ENCODE data around the gene MYO10.
"Not testable (repeated sequence)": the region's sequence is repeated elsewhere in the genome, so short reads cannot be mapped to it uniquely, and the experiment has no call there.

Gene MYO10

DNA sequence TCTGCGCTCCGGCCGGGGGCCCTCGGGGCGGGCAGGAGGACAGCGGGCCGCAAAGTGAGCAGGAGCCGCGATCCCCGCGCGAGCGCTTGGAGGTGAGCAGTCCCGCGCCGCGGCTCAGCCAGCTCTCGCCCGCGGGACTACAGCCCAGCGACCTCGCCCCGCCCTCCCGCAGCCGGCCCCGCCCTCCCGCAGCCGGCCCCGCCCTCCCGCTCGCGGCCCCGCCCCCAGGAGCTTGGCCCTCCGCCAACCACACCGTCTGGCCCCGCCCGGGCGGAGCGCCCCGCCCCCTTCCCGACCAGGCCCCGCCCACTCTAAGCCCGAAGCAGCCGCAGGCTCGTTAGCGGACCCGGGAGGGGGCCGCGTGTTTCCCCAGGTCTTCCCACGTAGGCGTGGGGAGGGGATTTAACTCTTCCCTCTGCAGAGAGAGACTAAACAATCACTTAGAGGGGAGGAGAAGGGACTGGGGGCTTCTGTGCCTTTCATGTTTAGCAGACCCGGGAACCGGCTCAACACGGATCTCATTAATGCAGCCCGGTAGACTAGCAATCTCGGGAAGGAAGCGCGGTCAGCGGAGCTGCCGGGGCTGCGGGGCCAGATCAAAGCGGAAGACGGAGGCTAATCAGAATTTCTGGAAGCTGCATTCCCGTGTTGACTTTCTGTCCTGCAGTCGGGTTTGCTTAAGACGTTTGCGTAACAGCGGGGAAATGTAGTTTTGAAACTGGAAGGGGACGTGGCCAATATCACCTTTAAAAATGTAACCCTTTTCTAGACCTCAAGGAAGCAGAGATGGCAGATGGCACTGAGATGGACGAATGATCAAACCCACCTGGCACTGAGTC is at the start of gene MYO10:
Gene MYO10, minus strand, starts transcription at position 139 of the 839 bp plus-strand sequence. CDS start 480 bp downstream, outside the sequence.
- peak; percentile 73 for ATAC-seq
- TF ChIP-seq ESRRG (CRISPR knock-in tag; IDR thresholded peaks at IDR 0.05): no peak
- TF ChIP-seq CSDC2 (CRISPR knock-in tag; IDR thresholded peaks at IDR 0.05): no peak
- TF ChIP-seq BACH2 (CRISPR knock-in tag; IDR thresholded peaks at IDR 0.05; ENCODE audit: borderline replicate concordance): no peak

DNA sequence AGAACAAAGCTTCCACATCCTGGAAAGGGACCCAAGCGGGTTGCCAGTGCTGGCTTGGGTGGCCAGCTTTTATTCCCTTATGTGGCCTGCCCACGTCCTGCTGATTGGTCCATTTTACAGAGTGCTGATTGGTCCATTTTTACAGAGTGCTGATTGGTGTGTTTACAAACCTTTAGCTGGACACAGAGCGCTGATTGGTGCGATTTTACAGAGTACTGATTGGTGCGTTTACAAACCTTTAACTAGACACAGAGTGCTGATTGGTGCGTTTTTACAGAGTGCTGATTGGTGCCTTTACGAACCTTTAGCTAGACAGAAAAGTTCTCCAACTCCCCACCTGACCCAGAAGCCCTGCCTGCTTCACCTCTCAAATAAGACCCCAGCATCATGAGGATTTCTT is 49.2 kb upstream of the MYO10 start:
- ATAC-seq: not testable (repeated sequence)

DNA sequence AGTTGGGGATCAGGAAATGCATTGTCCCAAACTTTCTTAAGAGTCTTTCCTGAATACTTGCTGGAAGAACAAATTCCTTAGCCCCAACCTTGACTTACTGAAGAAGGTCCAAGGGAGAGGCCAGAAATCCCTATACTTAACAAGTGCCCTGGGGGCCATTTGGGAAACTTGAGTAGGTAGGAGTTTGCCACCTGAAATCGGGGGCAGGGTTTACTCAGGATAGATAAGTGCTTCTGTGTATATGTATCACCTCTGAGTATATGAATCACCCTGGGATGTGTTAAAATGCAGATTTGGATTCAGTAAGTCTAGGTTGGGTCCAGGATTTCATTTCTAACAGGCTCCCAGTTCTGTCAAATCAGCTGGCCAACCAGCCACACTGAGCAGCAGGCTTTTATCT is 47.9 kb upstream of the MYO10 start:
- ATAC-seq: no peak
- TF ChIP-seq, protein P1, sequence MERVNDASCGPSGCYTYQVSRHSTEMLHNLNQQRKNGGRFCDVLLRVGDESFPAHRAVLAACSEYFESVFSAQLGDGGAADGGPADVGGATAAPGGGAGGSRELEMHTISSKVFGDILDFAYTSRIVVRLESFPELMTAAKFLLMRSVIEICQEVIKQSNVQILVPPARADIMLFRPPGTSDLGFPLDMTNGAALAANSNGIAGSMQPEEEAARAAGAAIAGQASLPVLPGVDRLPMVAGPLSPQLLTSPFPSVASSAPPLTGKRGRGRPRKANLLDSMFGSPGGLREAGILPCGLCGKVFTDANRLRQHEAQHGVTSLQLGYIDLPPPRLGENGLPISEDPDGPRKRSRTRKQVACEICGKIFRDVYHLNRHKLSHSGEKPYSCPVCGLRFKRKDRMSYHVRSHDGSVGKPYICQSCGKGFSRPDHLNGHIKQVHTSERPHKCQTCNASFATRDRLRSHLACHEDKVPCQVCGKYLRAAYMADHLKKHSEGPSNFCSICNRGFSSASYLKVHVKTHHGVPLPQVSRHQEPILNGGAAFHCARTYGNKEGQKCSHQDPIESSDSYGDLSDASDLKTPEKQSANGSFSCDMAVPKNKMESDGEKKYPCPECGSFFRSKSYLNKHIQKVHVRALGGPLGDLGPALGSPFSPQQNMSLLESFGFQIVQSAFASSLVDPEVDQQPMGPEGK (CRISPR knock-in tag; IDR thresholded peaks at IDR 0.05; ENCODE audit: borderline replicate concordance): no peak
- TF ChIP-seq ZFP3 (CRISPR knock-in tag; IDR thresholded peaks at IDR 0.05) (no peak), RARB (CRISPR knock-in tag; IDR thresholded peaks at IDR 0.05) (no peak)

DNA sequence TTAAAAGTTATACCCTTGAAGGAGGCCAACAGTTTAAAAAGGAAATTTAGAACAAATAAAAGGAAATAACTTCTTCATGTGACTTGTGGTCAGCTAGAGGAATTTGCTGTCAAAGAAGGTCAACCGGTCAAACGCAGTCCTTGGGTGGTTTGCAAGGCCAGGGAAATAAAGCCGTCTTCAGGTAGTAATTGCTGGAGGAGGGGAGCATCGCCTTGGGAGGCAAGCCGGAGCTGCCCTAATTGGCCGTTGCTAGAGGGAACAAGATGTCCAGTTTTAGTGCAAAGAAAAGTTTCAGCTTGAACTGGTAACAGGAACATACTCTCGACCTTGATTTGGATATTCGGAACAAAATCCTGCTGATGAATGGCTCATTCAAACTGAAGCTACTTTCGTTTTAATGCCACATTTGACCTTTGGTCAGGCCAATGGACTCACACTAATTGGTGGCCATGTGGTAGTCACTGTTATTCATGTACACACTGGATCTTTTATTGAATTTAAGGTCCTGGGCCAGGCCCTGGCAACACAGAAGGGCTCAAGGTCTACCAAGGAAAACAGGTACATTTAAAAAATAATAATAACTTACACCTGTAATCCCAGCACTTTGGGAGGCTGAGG is 47.0 kb upstream of the MYO10 start:
- TF ChIP-seq CSDC2 (CRISPR knock-in tag; IDR thresholded peaks at IDR 0.05): no peak
- no peak for TF ChIP-seq ZNF70 (CRISPR knock-in tag; IDR thresholded peaks at IDR 0.05)
- no peak for TF ChIP-seq RARB (CRISPR knock-in tag; IDR thresholded peaks at IDR 0.05)
- no peak for TF ChIP-seq ZNF565 (CRISPR knock-in tag; conservative IDR thresholded peaks at IDR 0.05; ENCODE audit: low read depth)
- no peak for TF ChIP-seq ZNF8 (CRISPR knock-in tag; IDR thresholded peaks at IDR 0.05)
- TF ChIP-seq, protein P2, sequence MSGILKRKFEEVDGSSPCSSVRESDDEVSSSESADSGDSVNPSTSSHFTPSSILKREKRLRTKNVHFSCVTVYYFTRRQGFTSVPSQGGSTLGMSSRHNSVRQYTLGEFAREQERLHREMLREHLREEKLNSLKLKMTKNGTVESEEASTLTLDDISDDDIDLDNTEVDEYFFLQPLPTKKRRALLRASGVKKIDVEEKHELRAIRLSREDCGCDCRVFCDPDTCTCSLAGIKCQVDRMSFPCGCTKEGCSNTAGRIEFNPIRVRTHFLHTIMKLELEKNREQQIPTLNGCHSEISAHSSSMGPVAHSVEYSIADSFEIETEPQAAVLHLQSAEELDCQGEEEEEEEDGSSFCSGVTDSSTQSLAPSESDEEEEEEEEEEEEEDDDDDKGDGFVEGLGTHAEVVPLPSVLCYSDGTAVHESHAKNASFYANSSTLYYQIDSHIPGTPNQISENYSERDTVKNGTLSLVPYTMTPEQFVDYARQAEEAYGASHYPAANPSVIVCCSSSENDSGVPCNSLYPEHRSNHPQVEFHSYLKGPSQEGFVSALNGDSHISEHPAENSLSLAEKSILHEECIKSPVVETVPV (CRISPR knock-in tag; IDR thresholded peaks at IDR 0.05): no peak
- TF ChIP-seq PPARA (CRISPR knock-in tag; IDR thresholded peaks at IDR 0.05; ENCODE audit: borderline replicate concordance): no peak
- TF ChIP-seq ZC3H10 (CRISPR knock-in tag; IDR thresholded peaks at IDR 0.05): no peak
- no peak for TF ChIP-seq TOX (CRISPR knock-in tag; IDR thresholded peaks at IDR 0.05; ENCODE audit: borderline replicate concordance)
- no peak for TF ChIP-seq SNAI2 (CRISPR knock-in tag; IDR thresholded peaks at IDR 0.05)
- TF ChIP-seq, protein P3, sequence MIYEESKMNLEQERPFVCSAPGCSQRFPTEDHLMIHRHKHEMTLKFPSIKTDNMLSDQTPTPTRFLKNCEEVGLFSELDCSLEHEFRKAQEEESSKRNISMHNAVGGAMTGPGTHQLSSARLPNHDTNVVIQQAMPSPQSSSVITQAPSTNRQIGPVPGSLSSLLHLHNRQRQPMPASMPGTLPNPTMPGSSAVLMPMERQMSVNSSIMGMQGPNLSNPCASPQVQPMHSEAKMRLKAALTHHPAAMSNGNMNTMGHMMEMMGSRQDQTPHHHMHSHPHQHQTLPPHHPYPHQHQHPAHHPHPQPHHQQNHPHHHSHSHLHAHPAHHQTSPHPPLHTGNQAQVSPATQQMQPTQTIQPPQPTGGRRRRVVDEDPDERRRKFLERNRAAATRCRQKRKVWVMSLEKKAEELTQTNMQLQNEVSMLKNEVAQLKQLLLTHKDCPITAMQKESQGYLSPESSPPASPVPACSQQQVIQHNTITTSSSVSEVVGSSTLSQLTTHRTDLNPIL (CRISPR knock-in tag; IDR thresholded peaks at IDR 0.05; ENCODE audit: low read depth): no peak
- TF ChIP-seq ZFP3 (CRISPR knock-in tag; IDR thresholded peaks at IDR 0.05): no peak
- no peak for TF ChIP-seq TCF4 (CRISPR knock-in tag; IDR thresholded peaks at IDR 0.05; ENCODE audit: borderline replicate concordance)
- TF ChIP-seq BACH2 (CRISPR knock-in tag; IDR thresholded peaks at IDR 0.05; ENCODE audit: borderline replicate concordance): no peak
- no peak for TF ChIP-seq GLIS3 (CRISPR knock-in tag; IDR thresholded peaks at IDR 0.05)
- TF ChIP-seq, protein P4, sequence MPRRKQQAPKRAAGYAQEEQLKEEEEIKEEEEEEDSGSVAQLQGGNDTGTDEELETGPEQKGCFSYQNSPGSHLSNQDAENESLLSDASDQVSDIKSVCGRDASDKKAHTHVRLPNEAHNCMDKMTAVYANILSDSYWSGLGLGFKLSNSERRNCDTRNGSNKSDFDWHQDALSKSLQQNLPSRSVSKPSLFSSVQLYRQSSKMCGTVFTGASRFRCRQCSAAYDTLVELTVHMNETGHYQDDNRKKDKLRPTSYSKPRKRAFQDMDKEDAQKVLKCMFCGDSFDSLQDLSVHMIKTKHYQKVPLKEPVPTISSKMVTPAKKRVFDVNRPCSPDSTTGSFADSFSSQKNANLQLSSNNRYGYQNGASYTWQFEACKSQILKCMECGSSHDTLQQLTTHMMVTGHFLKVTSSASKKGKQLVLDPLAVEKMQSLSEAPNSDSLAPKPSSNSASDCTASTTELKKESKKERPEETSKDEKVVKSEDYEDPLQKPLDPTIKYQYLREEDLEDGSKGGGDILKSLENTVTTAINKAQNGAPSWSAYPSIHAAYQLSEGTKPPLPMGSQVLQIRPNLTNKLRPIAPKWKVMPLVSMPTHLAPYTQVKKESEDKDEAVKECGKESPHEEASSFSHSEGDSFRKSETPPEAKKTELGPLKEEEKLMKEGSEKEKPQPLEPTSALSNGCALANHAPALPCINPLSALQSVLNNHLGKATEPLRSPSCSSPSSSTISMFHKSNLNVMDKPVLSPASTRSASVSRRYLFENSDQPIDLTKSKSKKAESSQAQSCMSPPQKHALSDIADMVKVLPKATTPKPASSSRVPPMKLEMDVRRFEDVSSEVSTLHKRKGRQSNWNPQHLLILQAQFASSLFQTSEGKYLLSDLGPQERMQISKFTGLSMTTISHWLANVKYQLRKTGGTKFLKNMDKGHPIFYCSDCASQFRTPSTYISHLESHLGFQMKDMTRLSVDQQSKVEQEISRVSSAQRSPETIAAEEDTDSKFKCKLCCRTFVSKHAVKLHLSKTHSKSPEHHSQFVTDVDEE (CRISPR knock-in tag; IDR thresholded peaks at IDR 0.05): no peak
- no peak for TF ChIP-seq ISL1 (CRISPR knock-in tag; IDR thresholded peaks at IDR 0.05)
- no peak for TF ChIP-seq ESRRG (CRISPR knock-in tag; IDR thresholded peaks at IDR 0.05)
- TF ChIP-seq, protein P5, sequence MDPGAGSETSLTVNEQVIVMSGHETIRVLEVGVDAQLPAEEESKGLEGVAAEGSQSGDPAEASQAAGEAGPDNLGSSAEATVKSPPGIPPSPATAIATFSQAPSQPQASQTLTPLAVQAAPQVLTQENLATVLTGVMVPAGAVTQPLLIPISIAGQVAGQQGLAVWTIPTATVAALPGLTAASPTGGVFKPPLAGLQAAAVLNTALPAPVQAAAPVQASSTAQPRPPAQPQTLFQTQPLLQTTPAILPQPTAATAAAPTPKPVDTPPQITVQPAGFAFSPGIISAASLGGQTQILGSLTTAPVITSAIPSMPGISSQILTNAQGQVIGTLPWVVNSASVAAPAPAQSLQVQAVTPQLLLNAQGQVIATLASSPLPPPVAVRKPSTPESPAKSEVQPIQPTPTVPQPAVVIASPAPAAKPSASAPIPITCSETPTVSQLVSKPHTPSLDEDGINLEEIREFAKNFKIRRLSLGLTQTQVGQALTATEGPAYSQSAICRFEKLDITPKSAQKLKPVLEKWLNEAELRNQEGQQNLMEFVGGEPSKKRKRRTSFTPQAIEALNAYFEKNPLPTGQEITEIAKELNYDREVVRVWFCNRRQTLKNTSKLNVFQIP (CRISPR knock-in tag; IDR thresholded peaks at IDR 0.05; ENCODE audit: borderline replicate concordance, low read depth): no peak
- no peak for TF ChIP-seq OSR1 (CRISPR knock-in tag; IDR thresholded peaks at IDR 0.05)

More for the DNA sequence above, 47.0 kb upstream of the MYO10 start:
- no peak for ATAC-seq
